Left ventricle myocardium inferior (tissue), 1 donor: Measurements from ENCODE around the gene SAMD1. TPM values are rescaled to one million over a fixed set of nuclear protein-coding genes. Genes with fewer than 3 reads are reported as not detected.

Experiments used
- DNase-seq: peaks from one replicate; pipeline ENCODE4 v3.0.0-alpha.2; 2020
- H3K27ac ChIP-seq: fragments of 200-600 bp; replicated peaks from 2 replicates; pipeline ENCODE4 v1.8.0; 2021
- H3K27me3 ChIP-seq: fragments of 200-600 bp; 2 replicates; pipeline ENCODE4 v1.8.0; 2021; ENCODE audit warnings: low read depth
- H3K36me3 ChIP-seq: fragments of 200-600 bp; 2 replicates; pipeline ENCODE4 v1.8.0; 2021
- H3K4me1 ChIP-seq: fragments of 200-600 bp; 2 replicates; pipeline ENCODE4 v1.8.0; 2021
- H3K4me3 ChIP-seq: fragments of 200-600 bp; 2 replicates; pipeline ENCODE4 v1.8.0; 2021; ENCODE audit warnings: mild to moderate bottlenecking, moderate library complexity
- H3K9me3 ChIP-seq: fragments of 200-600 bp; replicated peaks from 2 replicates; pipeline ENCODE4 v1.8.0; 2021
- CTCF ChIP-seq: fragments of 200-600 bp; IDR thresholded peaks from 2 replicates; pipeline ENCODE4 v1.8.0; 2021; ENCODE audit warnings: antibody characterized with exemption, mild to moderate bottlenecking, borderline replicate concordance
- intact Hi-C: fragments of 100-400 bp; cut with micrococcal nuclease; formaldehyde crosslinking; loops from one replicate; pipeline ENCODE4 v1.11.0; 2022
- total RNA-seq: library from RNA; stranded (reverse); fragmentation: NEBNext Ultra II Directional; extraction: Animal tissue kit (Norgen Biotek cat#: 25700); gene quantifications from one replicate; pipeline ENCODE4 v1.2.1, GENCODE V29; 2021
- donor health status: DM: no; HTN: yes; CAD: no; lungs with severe emphysema.

The SAMD1 gene
- total RNA-seq, 1 donor from 2014 or later = 46.7 TPM

- no peak for TF ChIP-seq CTCF
- H3K27me3 ChIP-seq = no peaks in the 10 kb centered on the region
- DNase-seq = no peak
- H3K4me3 ChIP-seq = no peak overlapping the region
- no peaks in the 10 kb centered on the region for H3K9me3 ChIP-seq
- peaks cover 43% of the 10 kb centered on the region for H3K4me1 ChIP-seq
- no peak overlapping the region for H3K27ac ChIP-seq
- intact Hi-C loops = no loop called here
- no peaks in the 10 kb centered on the region for H3K36me3 ChIP-seq
Measured at GRCh38 chr19:14135355-14135754, 44.8 kb upstream of the SAMD1 start.

- H3K27ac ChIP-seq = peak overlapping the region; percentile 88
- no peak for TF ChIP-seq CTCF
- H3K27me3 ChIP-seq = no peaks in the 10 kb centered on the region
- H3K36me3 ChIP-seq = no peaks in the 10 kb centered on the region
- no peak for DNase-seq
- intact Hi-C loops = no loop called here
- no peaks in the 10 kb centered on the region for H3K9me3 ChIP-seq
- no peak overlapping the region for H3K4me3 ChIP-seq
- peaks cover 30% of the 10 kb centered on the region for H3K4me1 ChIP-seq
Measured at GRCh38 chr19:14127929-14128509, 37.5 kb upstream of the SAMD1 start.

- no peaks in the 10 kb centered on the region for H3K36me3 ChIP-seq
- intact Hi-C loops = no loop called here
- no peak for TF ChIP-seq CTCF
- H3K9me3 ChIP-seq = no peaks in the 10 kb centered on the region
- no peaks in the 10 kb centered on the region for H3K27me3 ChIP-seq
- no peak overlapping the region for H3K4me3 ChIP-seq
- peak overlapping the region; percentile 88 for H3K27ac ChIP-seq
- no peak for DNase-seq
- peaks cover 30% of the 10 kb centered on the region for H3K4me1 ChIP-seq
Measured at GRCh38 chr19:14127176-14127575, 36.6 kb upstream of the SAMD1 start.

- no peak for DNase-seq
Measured at GRCh38 chr19:14122924-14123323, 32.4 kb upstream of the SAMD1 start.

GRCh38 chr19:14120497-14120780 is 29.9 kb upstream of the SAMD1 start:
- intact Hi-C loops = no loop called here
- no peaks in the 10 kb centered on the region for H3K36me3 ChIP-seq
- H3K9me3 ChIP-seq = no peaks in the 10 kb centered on the region
- no peaks in the 10 kb centered on the region for H3K27me3 ChIP-seq
- no peak overlapping the region for H3K4me3 ChIP-seq
- no peak for TF ChIP-seq CTCF
- peaks cover 43% of the 10 kb centered on the region for H3K4me1 ChIP-seq
- no peak for DNase-seq
- peak overlapping the region; percentile 100 for H3K27ac ChIP-seq

More at GRCh38 chr19:14122924-14123323, 32.4 kb upstream of the SAMD1 start:
- no peaks in the 10 kb centered on the region for H3K9me3 ChIP-seq
- H3K27me3 ChIP-seq = no peaks in the 10 kb centered on the region
- peaks cover 34% of the 10 kb centered on the region for H3K4me1 ChIP-seq
- intact Hi-C loops = no loop called here
- no peak overlapping the region for H3K27ac ChIP-seq
- TF ChIP-seq CTCF = no peak
- H3K36me3 ChIP-seq = no peaks in the 10 kb centered on the region
- no peak overlapping the region for H3K4me3 ChIP-seq
